ENCODE measurements around the gene CCL3. TPM values are rescaled to one million over a fixed set of nuclear protein-coding genes. Genes with fewer than 3 reads are reported as not detected.
"Not testable (repeated sequence)": the region's sequence is repeated elsewhere in the genome, so short reads cannot be mapped to it uniquely, and the experiment has no call there.

Gene CCL3
- total RNA-seq, 1 experiment from 2014 or later: 0.46 TPM

- not testable (repeated sequence) for DNase-seq (ENCODE audit: low read depth)
These were observed 25.7 kb upstream of the CCL3 start for GRCh38 chr17:36115649-36115977.

GRCh38 chr17:36114971-36115648 is 25.2 kb upstream of the CCL3 start:
- peak; percentile 91 for DNase-seq (ENCODE audit: low read depth)

GRCh38 chr17:36113131-36113530 is 23.2 kb upstream of the CCL3 start:
- DNase-seq (ENCODE audit: low read depth): not testable (repeated sequence)

- DNase-seq (ENCODE audit: low read depth): no peak
These were observed 22.6 kb upstream of the CCL3 start for GRCh38 chr17:36112572-36112971.

- no peak for DNase-seq (ENCODE audit: low read depth)
These were observed 21.1 kb upstream of the CCL3 start for GRCh38 chr17:36111068-36111490.

- not testable (repeated sequence) for DNase-seq (ENCODE audit: low read depth)
These were observed 18.3 kb upstream of the CCL3 start for GRCh38 chr17:36108265-36108664.

GRCh38 chr17:36107660-36108059 is 17.7 kb upstream of the CCL3 start:
- DNase-seq (ENCODE audit: low read depth): no peak

- no peak for DNase-seq (ENCODE audit: low read depth)
These were observed 16.5 kb upstream of the CCL3 start for GRCh38 chr17:36106493-36106835.

GRCh38 chr17:36105781-36106492 is 16.0 kb upstream of the CCL3 start:
- DNase-seq (ENCODE audit: low read depth): no peak

GRCh38 chr17:36104701-36105181 is 14.8 kb upstream of the CCL3 start:
- DNase-seq (ENCODE audit: low read depth): no peak

GRCh38 chr17:36104246-36104645 is 14.3 kb upstream of the CCL3 start:
- DNase-seq (ENCODE audit: low read depth): not testable (repeated sequence)

- not testable (repeated sequence) for DNase-seq (ENCODE audit: low read depth)
These were observed 13.5 kb upstream of the CCL3 start, which contains the start of gene CCL4 for GRCh38 chr17:36103401-36103975. TSS of gene CCL4 (plus strand) at chr17:36103827. CDS start at chr17:36103906, 79 bp downstream.

- DNase-seq (ENCODE audit: low read depth): not testable (repeated sequence)
These were observed 9.1 kb upstream of the CCL3 start for GRCh38 chr17:36099004-36099403.

GRCh38 chr17:36095992-36096391 is 6.0 kb upstream of the CCL3 start:
- DNase-seq (ENCODE audit: low read depth): no peak

- DNase-seq (ENCODE audit: low read depth): no peak
These were observed 4.8 kb upstream of the CCL3 start for GRCh38 chr17:36094746-36095145.

GRCh38 chr17:36094232-36094631 is 4.3 kb upstream of the CCL3 start:
- no peak for DNase-seq (ENCODE audit: low read depth)

- not testable (repeated sequence) for DNase-seq (ENCODE audit: low read depth)
These were observed 2.8 kb upstream of the CCL3 start for GRCh38 chr17:36092715-36093114.

- DNase-seq (ENCODE audit: low read depth): no peak
These were observed 2.3 kb upstream of the CCL3 start for GRCh38 chr17:36092230-36092629.

GRCh38 chr17:36089339-36089865 is 541 bp downstream of the CCL3 start:
- DNase-seq (ENCODE audit: low read depth): no peak

GRCh38 chr17:36088670-36089338 is 1.1 kb downstream of the CCL3 start:
- DNase-seq (ENCODE audit: low read depth): no peak

- not testable (repeated sequence) for DNase-seq (ENCODE audit: low read depth)
These were observed 1.9 kb downstream of the CCL3 start for GRCh38 chr17:36087897-36088572.
